HepG2 (cell line): ENCODE measurements around the gene GAREM1. TPM values are rescaled to one million over a fixed set of nuclear protein-coding genes. Genes with fewer than 3 reads are reported as not detected.

Experiments
- GLI4 ChIP-seq: sonication (generic); formaldehyde crosslinking; IDR thresholded peaks from 2 replicates; pipeline ENCODE4 v1.5.1; 2020; ENCODE audit warnings: missing genetic modification reagents, mild to moderate bottlenecking, moderate library complexity, borderline replicate concordance
- GZF1 ChIP-seq: sonication (generic); formaldehyde crosslinking; IDR thresholded peaks from 2 replicates; pipeline ENCODE4 v1.5.1; 2020; ENCODE audit warnings: mild to moderate bottlenecking, missing genetic modification reagents
- KLF13 ChIP-seq: sonication (generic); formaldehyde crosslinking; IDR thresholded peaks from 2 replicates; pipeline ENCODE4 v1.4.0; 2020; ENCODE audit warnings: mild to moderate bottlenecking, missing genetic modification reagents
- NR2F2 ChIP-seq: IDR thresholded peaks from 2 replicates; pipeline ENCODE4 v1.6.1; 2012; ENCODE audit warnings: low read depth, inconsistent platforms, borderline replicate concordance
- ZNF879 ChIP-seq: sonication (generic); formaldehyde crosslinking; IDR thresholded peaks from 2 replicates; pipeline ENCODE4 v1.8.1; 2023; ENCODE audit warnings: missing genetic modification reagents
- polyA plus RNA-seq, 8 experiments: library from polyadenylated mRNA; depleted of rRNA in 3 of 8; stranded (reverse) in 7 of 8; unstranded in 1 of 8; fragments of >200 nt; fragmentation: Illumina TruSeq in 4 of 8; extraction: Trizol in 4 of 8; gene quantifications; 2 replicates each; pipeline versions ENCODE4 v1.2.1 to v1.2.3, GENCODE V29; 2011 to 2016; ENCODE audit warnings: low read depth in 4 of 8, missing spikeins in 1 of 8, mixed read lengths in 1 of 8; ENCODE audit not compliant: insufficient read depth in 1 of 8
- total RNA-seq, 5 experiments: library from RNA; depleted of rRNA; stranded (reverse); fragments of >200 nt; fragmentation: Illumina TruSeq; extraction: Trizol; gene quantifications; 2 replicates each; pipeline ENCODE4 v1.2.3, GENCODE V29; 2016; ENCODE audit warnings: low read depth in 1 of 5
- TF ChIP-seq, protein P1 (sequence below): sonication (generic); formaldehyde crosslinking; IDR thresholded peaks from one replicate; pipeline ENCODE4 v1.5.1; 2020; ENCODE audit warnings: mild to moderate bottlenecking, missing genetic modification reagents; ENCODE audit errors: not compliant biosample characterization
- TF ChIP-seq, protein P2 (sequence below): sonication (generic); formaldehyde crosslinking; IDR thresholded peaks from 2 replicates; pipeline ENCODE4 v1.8.0; 2022; ENCODE audit warnings: mild to moderate bottlenecking, missing genetic modification reagents, borderline replicate concordance
- TF ChIP-seq, protein P3 (sequence below): sonication (generic); formaldehyde crosslinking; IDR thresholded peaks from 2 replicates; pipeline ENCODE4 v1.4.0; 2020; ENCODE audit warnings: missing genetic modification reagents

Gene GAREM1
- total and polyA plus RNA-seq, 2 of the 13 experiments (the other 11 are each of a cell fraction or from before 2014, with no cell fraction given): 2.5 to 2.9 TPM

DNA sequence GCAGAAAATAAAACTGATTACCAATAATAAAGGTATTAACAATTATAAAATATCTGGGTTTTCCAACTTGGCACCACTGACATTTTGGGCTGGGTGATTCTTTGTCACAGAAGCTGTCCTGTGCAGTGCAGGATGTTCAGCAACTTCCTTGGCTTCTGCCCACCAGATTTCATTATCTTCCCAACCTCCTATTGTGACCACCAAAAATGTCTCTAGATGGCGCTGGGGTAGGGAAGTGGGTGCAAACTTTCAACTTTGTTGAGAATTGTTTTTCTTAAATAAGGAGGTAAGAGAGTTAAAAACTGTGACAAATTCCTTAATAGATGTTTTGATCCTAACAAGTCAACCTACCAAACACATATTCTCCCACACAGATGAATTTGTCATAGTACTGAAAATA, 90.1 kb downstream of the GAREM1 start (continued):
- TF ChIP-seq, protein P1, sequence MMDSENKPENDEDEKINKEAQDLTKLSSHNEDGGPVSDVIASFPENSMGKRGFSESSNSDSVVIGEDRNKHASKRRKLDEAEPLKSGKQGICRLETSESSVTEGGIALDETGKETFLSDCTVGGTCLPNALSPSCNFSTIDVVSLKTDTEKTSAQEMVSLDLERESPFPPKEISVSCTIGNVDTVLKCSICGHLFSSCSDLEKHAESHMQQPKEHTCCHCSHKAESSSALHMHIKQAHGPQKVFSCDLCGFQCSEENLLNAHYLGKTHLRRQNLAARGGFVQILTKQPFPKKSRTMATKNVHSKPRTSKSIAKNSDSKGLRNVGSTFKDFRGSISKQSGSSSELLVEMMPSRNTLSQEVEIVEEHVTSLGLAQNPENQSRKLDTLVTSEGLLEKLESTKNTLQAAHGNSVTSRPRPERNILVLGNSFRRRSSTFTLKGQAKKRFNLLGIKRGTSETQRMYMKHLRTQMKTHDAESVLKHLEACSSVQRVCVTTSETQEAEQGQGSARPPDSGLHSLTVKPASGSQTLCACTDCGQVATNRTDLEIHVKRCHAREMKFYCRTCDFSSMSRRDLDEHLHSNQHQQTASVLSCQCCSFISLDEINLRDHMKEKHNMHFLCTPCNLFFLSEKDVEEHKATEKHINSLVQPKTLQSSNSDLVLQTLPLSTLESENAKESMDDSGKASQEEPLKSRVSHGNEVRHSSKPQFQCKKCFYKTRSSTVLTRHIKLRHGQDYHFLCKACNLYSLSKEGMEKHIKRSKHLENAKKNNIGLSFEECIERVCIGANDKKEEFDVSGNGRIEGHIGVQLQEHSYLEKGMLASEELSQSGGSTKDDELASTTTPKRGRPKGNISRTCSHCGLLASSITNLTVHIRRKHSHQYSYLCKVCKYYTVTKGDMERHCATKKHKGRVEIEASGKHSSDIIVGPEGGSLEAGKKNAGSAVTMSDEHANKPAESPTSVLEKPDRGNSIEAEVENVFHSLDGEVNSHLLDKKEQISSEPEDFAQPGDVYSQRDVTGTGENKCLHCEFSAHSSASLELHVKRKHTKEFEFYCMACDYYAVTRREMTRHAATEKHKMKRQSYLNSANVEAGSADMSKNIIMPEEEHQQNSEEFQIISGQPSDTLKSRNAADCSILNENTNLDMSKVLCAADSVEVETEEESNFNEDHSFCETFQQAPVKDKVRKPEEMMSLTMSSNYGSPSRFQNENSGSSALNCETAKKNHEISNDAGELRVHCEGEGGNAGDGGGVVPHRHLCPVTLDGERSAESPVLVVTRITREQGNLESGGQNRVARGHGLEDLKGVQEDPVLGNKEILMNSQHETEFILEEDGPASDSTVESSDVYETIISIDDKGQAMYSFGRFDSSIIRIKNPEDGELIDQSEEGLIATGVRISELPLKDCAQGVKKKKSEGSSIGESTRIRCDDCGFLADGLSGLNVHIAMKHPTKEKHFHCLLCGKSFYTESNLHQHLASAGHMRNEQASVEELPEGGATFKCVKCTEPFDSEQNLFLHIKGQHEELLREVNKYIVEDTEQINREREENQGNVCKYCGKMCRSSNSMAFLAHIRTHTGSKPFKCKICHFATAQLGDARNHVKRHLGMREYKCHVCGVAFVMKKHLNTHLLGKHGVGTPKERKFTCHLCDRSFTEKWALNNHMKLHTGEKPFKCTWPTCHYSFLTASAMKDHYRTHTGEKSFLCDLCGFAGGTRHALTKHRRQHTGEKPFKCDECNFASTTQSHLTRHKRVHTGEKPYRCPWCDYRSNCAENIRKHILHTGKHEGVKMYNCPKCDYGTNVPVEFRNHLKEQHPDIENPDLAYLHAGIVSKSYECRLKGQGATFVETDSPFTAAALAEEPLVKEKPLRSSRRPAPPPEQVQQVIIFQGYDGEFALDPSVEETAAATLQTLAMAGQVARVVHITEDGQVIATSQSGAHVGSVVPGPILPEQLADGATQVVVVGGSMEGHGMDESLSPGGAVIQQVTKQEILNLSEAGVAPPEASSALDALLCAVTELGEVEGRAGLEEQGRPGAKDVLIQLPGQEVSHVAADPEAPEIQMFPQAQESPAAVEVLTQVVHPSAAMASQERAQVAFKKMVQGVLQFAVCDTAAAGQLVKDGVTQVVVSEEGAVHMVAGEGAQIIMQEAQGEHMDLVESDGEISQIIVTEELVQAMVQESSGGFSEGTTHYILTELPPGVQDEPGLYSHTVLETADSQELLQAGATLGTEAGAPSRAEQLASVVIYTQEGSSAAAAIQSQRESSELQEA (CRISPR knock-in tag): no peak
- TF ChIP-seq GLI4 (CRISPR knock-in tag) (no peak), ZNF879 (CRISPR knock-in tag) (no peak), GZF1 (no peak), KLF13 (no peak), NR2F2 (no peak)
- TF ChIP-seq, protein P2, sequence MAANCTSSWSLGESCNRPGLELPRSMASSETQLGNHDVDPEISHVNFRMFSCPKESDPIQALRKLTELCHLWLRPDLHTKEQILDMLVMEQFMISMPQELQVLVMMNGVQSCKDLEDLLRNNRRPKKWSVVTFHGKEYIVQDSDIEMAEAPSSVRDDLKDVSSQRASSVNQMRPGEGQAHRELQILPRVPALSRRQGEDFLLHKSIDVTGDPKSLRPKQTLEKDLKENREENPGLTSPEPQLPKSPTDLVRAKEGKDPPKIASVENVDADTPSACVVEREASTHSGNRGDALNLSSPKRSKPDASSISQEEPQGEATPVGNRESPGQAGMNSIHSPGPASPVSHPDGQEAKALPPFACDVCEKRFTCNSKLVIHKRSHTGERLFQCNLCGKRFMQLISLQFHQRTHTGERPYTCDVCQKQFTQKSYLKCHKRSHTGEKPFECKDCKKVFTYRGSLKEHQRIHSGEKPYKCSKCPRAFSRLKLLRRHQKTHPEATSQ (CRISPR knock-in tag): no peak
- TF ChIP-seq, protein P3, sequence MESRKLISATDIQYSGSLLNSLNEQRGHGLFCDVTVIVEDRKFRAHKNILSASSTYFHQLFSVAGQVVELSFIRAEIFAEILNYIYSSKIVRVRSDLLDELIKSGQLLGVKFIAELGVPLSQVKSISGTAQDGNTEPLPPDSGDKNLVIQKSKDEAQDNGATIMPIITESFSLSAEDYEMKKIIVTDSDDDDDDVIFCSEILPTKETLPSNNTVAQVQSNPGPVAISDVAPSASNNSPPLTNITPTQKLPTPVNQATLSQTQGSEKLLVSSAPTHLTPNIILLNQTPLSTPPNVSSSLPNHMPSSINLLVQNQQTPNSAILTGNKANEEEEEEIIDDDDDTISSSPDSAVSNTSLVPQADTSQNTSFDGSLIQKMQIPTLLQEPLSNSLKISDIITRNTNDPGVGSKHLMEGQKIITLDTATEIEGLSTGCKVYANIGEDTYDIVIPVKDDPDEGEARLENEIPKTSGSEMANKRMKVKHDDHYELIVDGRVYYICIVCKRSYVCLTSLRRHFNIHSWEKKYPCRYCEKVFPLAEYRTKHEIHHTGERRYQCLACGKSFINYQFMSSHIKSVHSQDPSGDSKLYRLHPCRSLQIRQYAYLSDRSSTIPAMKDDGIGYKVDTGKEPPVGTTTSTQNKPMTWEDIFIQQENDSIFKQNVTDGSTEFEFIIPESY: no peak
